Dendritic cell treated with granulocyte-macrophage colony-stimulating factor and Interleukin-4, amounts not matched to agents 40 ng/mL and 50 ng/mL, for 4 days (primary cell): ENCODE measurements around the gene SLC18A2.
"Not testable (repeated sequence)": the region's sequence is repeated elsewhere in the genome, so short reads cannot be mapped to it uniquely, and the experiment has no call there.

ENCODE experiments used
- H3K27ac Mint-ChIP-seq: one replicate; pipeline ENCODE4 v1.8.0; 2022; ENCODE audit warnings: mild to moderate bottlenecking, mixed read lengths
- H3K27me3 Mint-ChIP-seq: one replicate; pipeline ENCODE4 v1.8.0; 2022; ENCODE audit warnings: mild to moderate bottlenecking, mixed read lengths
- H3K36me3 Mint-ChIP-seq: one replicate; pipeline ENCODE4 v1.8.0; 2022; ENCODE audit warnings: low read depth, mixed read lengths
- H3K4me1 Mint-ChIP-seq: one replicate; pipeline ENCODE4 v1.8.0; 2022; ENCODE audit warnings: low read depth, mixed read lengths
- H3K4me3 Mint-ChIP-seq: one replicate; pipeline ENCODE4 v1.8.0; 2022; ENCODE audit warnings: mild to moderate bottlenecking, moderate library complexity, mixed read lengths
- H3K9me3 Mint-ChIP-seq: one replicate; pipeline ENCODE4 v1.8.0; 2022; ENCODE audit warnings: mixed read lengths
- intact Hi-C: fragments of 100-400 bp; cut with micrococcal nuclease; formaldehyde crosslinking; loops from one replicate; pipeline ENCODE4 v1.15.0; 2022

Gene SLC18A2

GRCh38 chr10:117222552-117222951, 18.4 kb upstream of the SLC18A2 start:
- Mint-ChIP-seq H3K36me3 (no peaks in the 10 kb centered on the region), H3K27me3 (peaks cover 22% of the 10 kb centered on the region), H3K4me1 (peaks cover 7% of the 10 kb centered on the region), H3K9me3 (no peaks in the 10 kb centered on the region), H3K27ac (no peak overlapping the region), H3K4me3 (no peak overlapping the region)
- intact Hi-C loops = loop anchor here (10.0 kb wide), 1 partner anchor 222 kb away; no protein-coding TSS in a partner anchor

- Mint-ChIP-seq H3K4me3 (no peak overlapping the region), H3K27me3 (peaks cover 17% of the 10 kb centered on the region), H3K36me3 (no peaks in the 10 kb centered on the region), H3K9me3 (no peaks in the 10 kb centered on the region), H3K4me1 (peaks cover 6% of the 10 kb centered on the region), H3K27ac (no peak overlapping the region)
- intact Hi-C loops = loop anchor here (10.0 kb wide), 1 partner anchor 222 kb away; no protein-coding TSS in a partner anchor
Measured at GRCh38 chr10:117222976-117223692, 17.8 kb upstream of the SLC18A2 start.

GRCh38 chr10:117223693-117224430, 17.1 kb upstream of the SLC18A2 start:
- intact Hi-C loops = loop anchor here (10.0 kb wide), 1 partner anchor 221 kb away; no protein-coding TSS in a partner anchor
- no peaks in the 10 kb centered on the region for H3K36me3 Mint-ChIP-seq

GRCh38 chr10:117224881-117225280, 16.0 kb upstream of the SLC18A2 start:
- intact Hi-C loops = loop anchor here (10.0 kb wide), 1 partner anchor 220 kb away; no protein-coding TSS in a partner anchor

More at GRCh38 chr10:117223693-117224430, 17.1 kb upstream of the SLC18A2 start:
- H3K27ac Mint-ChIP-seq = no peak overlapping the region
- no peaks in the 10 kb centered on the region for H3K9me3 Mint-ChIP-seq
- peaks cover 6% of the 10 kb centered on the region for H3K4me1 Mint-ChIP-seq
- no peak overlapping the region for H3K4me3 Mint-ChIP-seq
- H3K27me3 Mint-ChIP-seq = peaks cover 14% of the 10 kb centered on the region

GRCh38 chr10:117226813-117227451, 14.0 kb upstream of the SLC18A2 start:
- H3K4me3 Mint-ChIP-seq = no peak overlapping the region
- no peaks in the 10 kb centered on the region for H3K9me3 Mint-ChIP-seq
- H3K4me1 Mint-ChIP-seq = peaks cover 6% of the 10 kb centered on the region
- intact Hi-C loops = loop anchor here (1.0 to 10.0 kb wide), 2 partner anchors 93 to 218 kb away; no protein-coding TSS in a partner anchor
- H3K27me3 Mint-ChIP-seq = peaks cover 26% of the 10 kb centered on the region
- H3K36me3 Mint-ChIP-seq = no peaks in the 10 kb centered on the region
- no peak overlapping the region for H3K27ac Mint-ChIP-seq

More at GRCh38 chr10:117224881-117225280, 16.0 kb upstream of the SLC18A2 start:
- peaks cover 6% of the 10 kb centered on the region for H3K4me1 Mint-ChIP-seq
- H3K27me3 Mint-ChIP-seq = peaks cover 16% of the 10 kb centered on the region
- no peak overlapping the region for H3K4me3 Mint-ChIP-seq
- H3K27ac Mint-ChIP-seq = no peak overlapping the region
- no peaks in the 10 kb centered on the region for H3K9me3 Mint-ChIP-seq
- H3K36me3 Mint-ChIP-seq = no peaks in the 10 kb centered on the region

GRCh38 chr10:117228210-117228609, 12.7 kb upstream of the SLC18A2 start:
- Mint-ChIP-seq H3K36me3 (no peaks in the 10 kb centered on the region), H3K27me3 (peaks cover 31% of the 10 kb centered on the region), H3K9me3 (no peaks in the 10 kb centered on the region), H3K27ac (no peak overlapping the region), H3K4me3 (no peak overlapping the region), H3K4me1 (peaks cover 6% of the 10 kb centered on the region)
- intact Hi-C loops = loop anchor here (10.0 kb wide), 1 partner anchor 217 kb away; no protein-coding TSS in a partner anchor

GRCh38 chr10:117230107-117230506, 10.8 kb upstream of the SLC18A2 start:
- peaks cover 31% of the 10 kb centered on the region for H3K27me3 Mint-ChIP-seq
- H3K4me1 Mint-ChIP-seq, intact Hi-C loops: not testable (repeated sequence)

GRCh38 chr10:117237401-117237991, 3.4 kb upstream of the SLC18A2 start:
- intact Hi-C loops = no loop called here
- H3K27ac Mint-ChIP-seq = peak overlapping the region; percentile 40
- no peaks in the 10 kb centered on the region for H3K4me1 Mint-ChIP-seq
- peaks cover 6% of the 10 kb centered on the region for H3K36me3 Mint-ChIP-seq
- no peak overlapping the region for H3K4me3 Mint-ChIP-seq
- H3K9me3 Mint-ChIP-seq = peaks cover 10% of the 10 kb centered on the region
- peaks cover 33% of the 10 kb centered on the region for H3K27me3 Mint-ChIP-seq

More at GRCh38 chr10:117230107-117230506, 10.8 kb upstream of the SLC18A2 start:
- H3K9me3 Mint-ChIP-seq, H3K4me3 Mint-ChIP-seq, H3K27ac Mint-ChIP-seq, H3K36me3 Mint-ChIP-seq: not testable (repeated sequence)

- intact Hi-C loops = no loop called here
Measured at GRCh38 chr10:117239051-117239450, 1.9 kb upstream of the SLC18A2 start.

GRCh38 chr10:117239721-117240620, 943 bp upstream of the SLC18A2 start:
- intact Hi-C loops = no loop called here
- Mint-ChIP-seq H3K36me3 (peaks cover 6% of the 10 kb centered on the region), H3K27ac (no peak overlapping the region), H3K27me3 (peaks cover 50% of the 10 kb centered on the region), H3K4me1 (no peaks in the 10 kb centered on the region), H3K9me3 (peaks cover 10% of the 10 kb centered on the region), H3K4me3 (no peak overlapping the region)

More at GRCh38 chr10:117239051-117239450, 1.9 kb upstream of the SLC18A2 start:
- peaks cover 10% of the 10 kb centered on the region for H3K9me3 Mint-ChIP-seq
- H3K27me3 Mint-ChIP-seq = peaks cover 47% of the 10 kb centered on the region
- H3K27ac Mint-ChIP-seq = no peak overlapping the region
- no peaks in the 10 kb centered on the region for H3K4me1 Mint-ChIP-seq
- H3K36me3 Mint-ChIP-seq = peaks cover 6% of the 10 kb centered on the region
- no peak overlapping the region for H3K4me3 Mint-ChIP-seq

- intact Hi-C loops = no loop called here
- no peak overlapping the region for H3K27ac Mint-ChIP-seq
- peaks cover 10% of the 10 kb centered on the region for H3K9me3 Mint-ChIP-seq
- H3K36me3 Mint-ChIP-seq = peaks cover 6% of the 10 kb centered on the region
- no peaks in the 10 kb centered on the region for H3K4me1 Mint-ChIP-seq
- no peak overlapping the region for H3K4me3 Mint-ChIP-seq
- peaks cover 51% of the 10 kb centered on the region for H3K27me3 Mint-ChIP-seq
Measured at GRCh38 chr10:117241541-117242462, 888 bp downstream of the SLC18A2 start.

- Mint-ChIP-seq H3K27me3 (peaks cover 50% of the 10 kb centered on the region), H3K27ac (no peak overlapping the region), H3K4me1 (no peaks in the 10 kb centered on the region), H3K36me3 (peaks cover 3% of the 10 kb centered on the region), H3K9me3 (peaks cover 5% of the 10 kb centered on the region), H3K4me3 (no peak overlapping the region)
- intact Hi-C loops = no loop called here
Measured at GRCh38 chr10:117242463-117242832, 1.5 kb downstream of the SLC18A2 start.
